GM04503 (cell line): ENCODE results near the gene ATF3.

Experiments used
- DNase-seq: peaks from one replicate; pipeline ENCODE4 v3.0.0-alpha.2; 2012; ENCODE audit warnings: low read depth

ATF3 gene

GRCh38 chr1:212609701-212610574, 1.4 kb downstream of the ATF3 start:
- no peak for DNase-seq

GRCh38 chr1:212610575-212610967, 2.0 kb downstream of the ATF3 start:
- no peak for DNase-seq

GRCh38 chr1:212611000-212611948, 2.7 kb downstream of the ATF3 start:
- no peak for DNase-seq

- no peak for DNase-seq
Observed at GRCh38 chr1:212612041-212612961, 3.7 kb downstream of the ATF3 start.

GRCh38 chr1:212613440-212614335, 5.1 kb downstream of the ATF3 start:
- DNase-seq = peak; percentile 60

- DNase-seq = no peak
Observed at GRCh38 chr1:212614453-212615200, 6.1 kb downstream of the ATF3 start.

GRCh38 chr1:212615201-212615470, 6.6 kb downstream of the ATF3 start:
- DNase-seq = no peak

- DNase-seq = no peak
Observed at GRCh38 chr1:212618466-212619210, 10.1 kb downstream of the ATF3 start.

- no peak for DNase-seq
Observed at GRCh38 chr1:212620293-212620692, 11.7 kb downstream of the ATF3 start.

- no peak for DNase-seq
Observed at GRCh38 chr1:212621043-212621948, 12.7 kb downstream of the ATF3 start.

GRCh38 chr1:212621949-212622305, 13.4 kb downstream of the ATF3 start:
- no peak for DNase-seq

- DNase-seq = no peak
Observed at GRCh38 chr1:212622467-212622866, 13.9 kb downstream of the ATF3 start.

- no peak for DNase-seq
Observed at GRCh38 chr1:212622906-212623305, 14.3 kb downstream of the ATF3 start.

GRCh38 chr1:212623603-212624002, 15.0 kb downstream of the ATF3 start:
- DNase-seq = no peak

GRCh38 chr1:212624976-212625501, 16.5 kb downstream of the ATF3 start:
- DNase-seq = no peak

- DNase-seq = no peak
Observed at GRCh38 chr1:212625781-212626450, 17.4 kb downstream of the ATF3 start.

GRCh38 chr1:212628046-212628445, 19.5 kb downstream of the ATF3 start:
- DNase-seq = no peak
